B cell (primary cell): ENCODE measurements around the gene ANKHD1.

ENCODE experiments used
- EZH2 ChIP-seq: IDR thresholded peaks from 2 replicates; pipeline ENCODE4 v1.6.1; 2012; ENCODE audit warnings: borderline replicate concordance, low read depth, mild to moderate bottlenecking, moderate library complexity, low read length; ENCODE audit not compliant: insufficient read depth, poor library complexity, severe bottlenecking
- TF ChIP-seq, protein P1 (sequence below): fragments of 200-600 bp; IDR thresholded peaks from one replicate; pipeline ENCODE4 v1.8.0; 2022; ENCODE audit warnings: antibody characterized with exemption, mild to moderate bottlenecking

GRCh38 chr5:140544986-140545385, 143.4 kb downstream of the ANKHD1 start:
- TF ChIP-seq, protein P1, sequence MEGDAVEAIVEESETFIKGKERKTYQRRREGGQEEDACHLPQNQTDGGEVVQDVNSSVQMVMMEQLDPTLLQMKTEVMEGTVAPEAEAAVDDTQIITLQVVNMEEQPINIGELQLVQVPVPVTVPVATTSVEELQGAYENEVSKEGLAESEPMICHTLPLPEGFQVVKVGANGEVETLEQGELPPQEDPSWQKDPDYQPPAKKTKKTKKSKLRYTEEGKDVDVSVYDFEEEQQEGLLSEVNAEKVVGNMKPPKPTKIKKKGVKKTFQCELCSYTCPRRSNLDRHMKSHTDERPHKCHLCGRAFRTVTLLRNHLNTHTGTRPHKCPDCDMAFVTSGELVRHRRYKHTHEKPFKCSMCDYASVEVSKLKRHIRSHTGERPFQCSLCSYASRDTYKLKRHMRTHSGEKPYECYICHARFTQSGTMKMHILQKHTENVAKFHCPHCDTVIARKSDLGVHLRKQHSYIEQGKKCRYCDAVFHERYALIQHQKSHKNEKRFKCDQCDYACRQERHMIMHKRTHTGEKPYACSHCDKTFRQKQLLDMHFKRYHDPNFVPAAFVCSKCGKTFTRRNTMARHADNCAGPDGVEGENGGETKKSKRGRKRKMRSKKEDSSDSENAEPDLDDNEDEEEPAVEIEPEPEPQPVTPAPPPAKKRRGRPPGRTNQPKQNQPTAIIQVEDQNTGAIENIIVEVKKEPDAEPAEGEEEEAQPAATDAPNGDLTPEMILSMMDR = no peak
- TF ChIP-seq EZH2 = no peak
